GM19397 (cell line): ENCODE measurements around the gene LRCH3.

Source experiments
- ATAC-seq: cut with Tn5 transposase; IDR thresholded peaks from one replicate; pipeline ENCODE4 v1.9.1; 2021; ENCODE audit warnings: mild to moderate bottlenecking, moderate library complexity; ENCODE audit not compliant: unreplicated experiment

The LRCH3 gene

GRCh38 chr3:197791892-197792647 lies 1.0 kb downstream of the LRCH3 start:
- no peak for ATAC-seq

- ATAC-seq = no peak
Measured at GRCh38 chr3:197793247-197793646, 2.2 kb downstream of the LRCH3 start.

GRCh38 chr3:197794115-197794514 lies 3.1 kb downstream of the LRCH3 start:
- no peak for ATAC-seq

- no peak for ATAC-seq
Measured at GRCh38 chr3:197795200-197795599, 4.1 kb downstream of the LRCH3 start.

GRCh38 chr3:197796087-197796486 lies 5.0 kb downstream of the LRCH3 start:
- no peak for ATAC-seq

GRCh38 chr3:197798863-197799262 lies 7.8 kb downstream of the LRCH3 start:
- ATAC-seq = no peak

GRCh38 chr3:197800379-197800778 lies 9.3 kb downstream of the LRCH3 start:
- ATAC-seq = no peak

GRCh38 chr3:197801891-197802778 lies 11.1 kb downstream of the LRCH3 start:
- ATAC-seq = no peak

- ATAC-seq = no peak
Measured at GRCh38 chr3:197802779-197803459, 11.9 kb downstream of the LRCH3 start.

GRCh38 chr3:197804511-197804910 lies 13.5 kb downstream of the LRCH3 start:
- no peak for ATAC-seq

GRCh38 chr3:197807969-197808587 lies 17.0 kb downstream of the LRCH3 start:
- no peak for ATAC-seq

- no peak for ATAC-seq
Measured at GRCh38 chr3:197809356-197810020, 18.4 kb downstream of the LRCH3 start.

- ATAC-seq = no peak
Measured at GRCh38 chr3:197810901-197811300, 19.8 kb downstream of the LRCH3 start.

GRCh38 chr3:197811343-197811742 lies 20.3 kb downstream of the LRCH3 start:
- no peak for ATAC-seq

GRCh38 chr3:197814372-197814771 lies 23.3 kb downstream of the LRCH3 start:
- ATAC-seq = no peak

GRCh38 chr3:197820550-197821335 lies 29.7 kb downstream of the LRCH3 start:
- ATAC-seq = no peak

- no peak for ATAC-seq
Measured at GRCh38 chr3:197829397-197830045, 38.5 kb downstream of the LRCH3 start.

GRCh38 chr3:197830308-197830966 lies 39.4 kb downstream of the LRCH3 start:
- no peak for ATAC-seq

- no peak for ATAC-seq
Measured at GRCh38 chr3:197830967-197831313, 39.9 kb downstream of the LRCH3 start.
